HepG2 (cell line): ENCODE measurements around the gene TDRD3. TPM values are rescaled to one million over a fixed set of nuclear protein-coding genes. Genes with fewer than 3 reads are reported as not detected.

Experiments used
- ATAC-seq: fragments of 200-7000 bp; cut with Tn5 transposase; 3 replicates; pipeline ENCODE4 v1.9.1; 2020; ENCODE audit warnings: mild to moderate bottlenecking, moderate library complexity
- BruUV-seq: library from RNA; stranded (reverse); fragments of 400-500 nt; replicated peaks from 2 replicates; lab custom pipeline; 2021; lab: Mats Ljungman, UMichigan
- CTCF ChIA-PET: fragments of 300-600 bp; formaldehyde crosslinking; extraction: SDS; loops from one replicate; lab custom pipeline; 2021; ENCODE audit warnings: low total read pairs, inconsistent platforms, low intra/inter-chr PET ratio; lab: Yijun Ruan, JAX
- POLR2A ChIA-PET: fragments of 350-600 bp; sonication (Branson Sonifier 250); formaldehyde crosslinking; loops from one replicate; lab custom pipeline; 2020; ENCODE audit warnings: antibody characterized with exemption, inconsistent platforms; lab: Yijun Ruan, JAX
- DNase-seq: peaks from one replicate; pipeline ENCODE4 v3.0.0-alpha.2; 2015; ENCODE audit warnings: low spot score
- FAIRE-seq: peaks from 3 replicates; lab custom pipeline; 2011; peaks lifted over from hg19 to GRCh38; lab: Jason Lieb, UNC
- H2AFZ ChIP-seq: one replicate; pipeline ENCODE4 v1.6.1; 2011; ENCODE audit warnings: low read length, inconsistent platforms
- H3K27ac ChIP-seq: fragments of 300-600 bp; 3 replicates; pipeline ENCODE4 v1.8.0; 2011; ENCODE audit warnings: mixed run types, mild to moderate bottlenecking, mixed read lengths, low read length, inconsistent platforms; ENCODE audit not compliant: insufficient read depth; ENCODE audit errors: extremely low read length
- H3K27me3 ChIP-seq, 2 experiments: fragments of 200-600 bp in 1 of 2; 2 replicates in 1 of 2; 3 replicates in 1 of 2; pipeline versions ENCODE4 v1.6.0 to v1.8.0; 2011; ENCODE audit warnings: low read length in 2 of 2, mild to moderate bottlenecking in 2 of 2, moderate library complexity in 2 of 2, inconsistent platforms in 1 of 2; ENCODE audit not compliant: insufficient read depth in 2 of 2, control insufficient read depth in 1 of 2
- H3K36me3 ChIP-seq, 2 experiments: fragments of 200-600 bp in 1 of 2; replicated peaks in 1 of 2; 2 replicates in 1 of 2; 3 replicates in 1 of 2; pipeline versions ENCODE4 v1.5.1 to v1.8.0; 2011; ENCODE audit warnings: low read length in 2 of 2, inconsistent platforms in 1 of 2; ENCODE audit not compliant: insufficient read depth in 2 of 2, control insufficient read depth in 1 of 2
- H3K4me1 ChIP-seq: 2 replicates; pipeline ENCODE4 v1.5.1; 2012; ENCODE audit warnings: low read length, inconsistent platforms; ENCODE audit not compliant: insufficient read depth
- H3K4me2 ChIP-seq: 2 replicates; pipeline ENCODE4 v1.6.0; 2011; ENCODE audit warnings: low read depth, low read length, inconsistent platforms
- H3K4me3 ChIP-seq, 3 experiments: fragments of 200-600 bp in 1 of 3; sonication (generic), shearing (Covaris generic) in 1 of 3; replicated peaks in 1 of 3; 2 replicates each; pipeline ENCODE4 v1.5.1; 2011 to 2016; ENCODE audit warnings: low read length in 3 of 3, inconsistent platforms in 2 of 3, low read depth in 2 of 3, mild to moderate bottlenecking in 2 of 3, control low read depth in 1 of 3, mixed read lengths in 1 of 3; ENCODE audit not compliant: insufficient read depth in 1 of 3
- H3K79me2 ChIP-seq: one replicate; pipeline ENCODE4 v1.6.1; 2011; ENCODE audit warnings: low read length, inconsistent platforms; ENCODE audit not compliant: insufficient read depth
- H3K9ac ChIP-seq: 2 replicates; pipeline ENCODE4 v1.6.0; 2011; ENCODE audit warnings: mild to moderate bottlenecking, low read depth, low read length, inconsistent platforms; ENCODE audit not compliant: insufficient read depth
- H3K9me3 ChIP-seq: 2 replicates; pipeline ENCODE4 v1.5.1; 2012; ENCODE audit warnings: mild to moderate bottlenecking, low read length
- H4K20me1 ChIP-seq: 2 replicates; pipeline ENCODE4 v1.6.0; 2011; ENCODE audit warnings: inconsistent platforms, mild to moderate bottlenecking, low read length, moderate library complexity; ENCODE audit not compliant: insufficient read depth
- FIP1L1 ChIP-seq: fragments of 200-400 bp; formaldehyde crosslinking; IDR thresholded peaks from 2 replicates; pipeline ENCODE4 v1.6.1; 2018; ENCODE audit warnings: low read depth, mild to moderate bottlenecking, low read length, moderate library complexity, borderline replicate concordance; ENCODE audit not compliant: insufficient read depth
- JUN ChIP-seq: sonication (generic); formaldehyde crosslinking; IDR thresholded peaks from 2 replicates; pipeline ENCODE4 v1.4.0; 2020; ENCODE audit warnings: mild to moderate bottlenecking, missing genetic modification reagents
- KAT2B ChIP-seq: fragments of 150-350 bp; IDR thresholded peaks from 2 replicates; pipeline ENCODE4 v1.6.1; 2014; ENCODE audit warnings: low read depth, low read length, borderline replicate concordance
- KAT8 ChIP-seq: IDR thresholded peaks from 2 replicates; pipeline ENCODE4 v1.6.1; 2016; ENCODE audit warnings: missing genetic modification reagents, missing compliant biosample characterization
- MED13 ChIP-seq: sonication (generic); formaldehyde crosslinking; IDR thresholded peaks from 2 replicates; pipeline ENCODE4 v1.5.0; 2020; ENCODE audit warnings: missing genetic modification reagents
- MEF2D ChIP-seq: sonication (generic); formaldehyde crosslinking; IDR thresholded peaks from 2 replicates; pipeline ENCODE4 v1.5.1; 2020; ENCODE audit warnings: mild to moderate bottlenecking, missing genetic modification reagents
- NFE2L2 ChIP-seq: fragments of 150-350 bp; IDR thresholded peaks from 2 replicates; pipeline ENCODE4 v1.6.1; 2014; ENCODE audit warnings: low read length
- PHF5A ChIP-seq: IDR thresholded peaks from one replicate; pipeline ENCODE4 v1.6.1; 2018; ENCODE audit warnings: low read depth, missing genetic modification reagents; ENCODE audit not compliant: unreplicated experiment
- PLRG1 ChIP-seq: fragments of 450-650 bp; conservative IDR thresholded peaks from 2 replicates; pipeline ENCODE4 v1.6.1; 2016
- POLR2AphosphoS2 ChIP-seq: IDR thresholded peaks from 2 replicates; pipeline ENCODE4 v1.6.1; 2011; ENCODE audit warnings: low read depth, low read length, improper control_type of control experiment
- RCOR2 ChIP-seq: IDR thresholded peaks from 2 replicates; pipeline ENCODE4 v1.6.1; 2016; ENCODE audit warnings: missing biosample characterization, missing genetic modification reagents
- THYN1 ChIP-seq: sonication (generic); formaldehyde crosslinking; IDR thresholded peaks from 2 replicates; pipeline ENCODE4 v1.8.1; 2023; ENCODE audit warnings: low read depth, mild to moderate bottlenecking, moderate library complexity, missing genetic modification reagents, borderline replicate concordance
- ZBTB42 ChIP-seq: sonication (generic); formaldehyde crosslinking; IDR thresholded peaks from 2 replicates; pipeline ENCODE4 v1.5.0; 2020; ENCODE audit warnings: mild to moderate bottlenecking, missing genetic modification reagents
- ZNF530 ChIP-seq: sonication (generic); formaldehyde crosslinking; IDR thresholded peaks from 2 replicates; pipeline ENCODE4 v1.5.0; 2020; ENCODE audit warnings: low read depth, mild to moderate bottlenecking, missing genetic modification reagents
- ZNF562 ChIP-seq: sonication (generic); formaldehyde crosslinking; IDR thresholded peaks from 2 replicates; pipeline ENCODE4 v1.8.0; 2022; ENCODE audit warnings: missing genetic modification reagents, borderline replicate concordance
- ZNF598 ChIP-seq: sonication (generic); formaldehyde crosslinking; IDR thresholded peaks from 2 replicates; pipeline ENCODE4 v1.5.1; 2020; ENCODE audit warnings: mild to moderate bottlenecking, missing genetic modification reagents, borderline replicate concordance
- WGBS: methylation state at CpG from one replicate; pipeline ENCODE4 v1.1.6; 2017; ENCODE audit warnings: low lambda C conversion rate; 5-methylcytosine and 5-hydroxymethylcytosine counted together
- in situ Hi-C: cut with HindIII; loops from 2 replicates; pipeline ENCODE4 v1.10.0; 2017; ENCODE audit warnings: low pct_unique_long_range_greater_than_20kb; ENCODE audit not compliant: extremely low pct_ligation_motif_present
- intact Hi-C: fragments of 100-400 bp; cut with micrococcal nuclease; formaldehyde crosslinking; loops from one replicate; pipeline ENCODE4 v1.10.0; 2022; ENCODE audit not compliant: unreplicated experiment
- polyA plus RNA-seq, 8 experiments: library from polyadenylated mRNA; depleted of rRNA in 3 of 8; stranded (reverse) in 7 of 8; unstranded in 1 of 8; fragments of >200 nt; fragmentation: Illumina TruSeq in 4 of 8; extraction: Trizol in 4 of 8; gene quantifications; 2 replicates each; pipeline versions ENCODE4 v1.2.1 to v1.2.3, GENCODE V29; 2011 to 2016; ENCODE audit warnings: low read depth in 4 of 8, missing spikeins in 1 of 8, mixed read lengths in 1 of 8; ENCODE audit not compliant: insufficient read depth in 1 of 8
- total RNA-seq, 5 experiments: library from RNA; depleted of rRNA; stranded (reverse); fragments of >200 nt; fragmentation: Illumina TruSeq; extraction: Trizol; gene quantifications; 2 replicates each; pipeline ENCODE4 v1.2.3, GENCODE V29; 2016; ENCODE audit warnings: low read depth in 1 of 5
- TF ChIP-seq, protein P1 (sequence below): sonication (generic); formaldehyde crosslinking; IDR thresholded peaks from 2 replicates; pipeline ENCODE4 v1.4.0; 2020; ENCODE audit warnings: missing genetic modification reagents, low read depth, mild to moderate bottlenecking, borderline replicate concordance
- TF ChIP-seq, protein P2 (sequence below): IDR thresholded peaks from 2 replicates; pipeline ENCODE4 v1.6.1; 2016; ENCODE audit warnings: low read depth, borderline replicate concordance
- TF ChIP-seq, protein P3 (sequence below): sonication (generic); formaldehyde crosslinking; IDR thresholded peaks from 2 replicates; pipeline ENCODE4 v1.8.0; 2022; ENCODE audit warnings: mild to moderate bottlenecking, missing genetic modification reagents, moderate library complexity

The TDRD3 gene
- total and polyA plus RNA-seq, 2 of the 13 experiments (the other 11 are each of a cell fraction or from before 2014, with no cell fraction given): 4.7 to 11.8 TPM

DNA sequence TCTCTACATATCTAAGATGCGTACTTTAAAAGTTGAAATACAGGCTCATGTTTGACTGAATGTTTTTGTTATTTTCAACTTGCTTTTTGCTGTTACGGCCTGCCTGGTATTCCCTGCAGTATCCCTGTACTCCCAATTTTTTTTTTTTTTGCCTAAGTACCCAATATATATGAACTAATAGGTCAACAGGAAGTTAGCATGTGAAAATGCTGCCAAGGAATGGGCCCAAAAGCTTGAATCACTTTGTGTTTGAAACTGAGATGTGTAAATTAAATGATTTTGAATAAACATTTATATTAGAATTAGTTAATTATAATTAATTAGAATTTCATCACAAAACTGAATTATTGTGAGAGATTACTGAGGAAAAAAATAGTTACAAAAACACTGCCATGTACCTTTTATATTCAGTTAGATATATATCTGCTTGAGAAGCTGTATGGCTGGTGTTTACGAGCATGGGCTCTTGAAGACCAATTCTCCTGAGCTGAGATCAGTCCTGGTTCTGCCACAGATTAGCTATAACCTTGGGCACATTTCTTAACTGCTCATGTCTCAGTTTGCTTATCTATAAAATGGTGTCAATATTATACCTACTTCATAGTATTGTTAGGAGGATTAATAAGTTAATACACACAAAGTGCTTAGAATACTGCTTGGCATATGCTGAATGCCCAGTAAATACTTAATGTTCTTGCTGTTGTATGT, 16.0 kb downstream of the TDRD3 start:
- ChIA-PET POLR2A (no interaction called here), CTCF (no interaction called here)
- Histone ChIP-seq H3K9ac (no peak overlapping the region), H3K27me3 (no peaks in the 10 kb centered on the region), H3K27ac (no peak overlapping the region), H2AFZ (no peak overlapping the region), H3K4me2 (no peak overlapping the region), H3K4me1 (peaks cover 11% of the 10 kb centered on the region), H4K20me1 (no peaks in the 10 kb centered on the region; the same call in 1 of the 2 replicates), H3K36me3 (no peaks in the 10 kb centered on the region), H3K9me3 (no peaks in the 10 kb centered on the region), H3K4me3 (no peak overlapping the region), H3K79me2 (peaks cover 2% of the 10 kb centered on the region)
- in situ Hi-C loops (no loop called here), intact Hi-C loops (no loop called here)
- no peak for TF ChIP-seq MEF2D
- TF ChIP-seq THYN1: no peak
- TF ChIP-seq POLR2AphosphoS2: no peak
- TF ChIP-seq MED13 (CRISPR knock-in tag): no peak
- no peak for TF ChIP-seq RCOR2 (CRISPR knock-in tag)
- no peak for TF ChIP-seq ZNF530 (CRISPR knock-in tag)
- TF ChIP-seq FIP1L1: no peak
- no peak for TF ChIP-seq ZNF562
- no peak for TF ChIP-seq PLRG1
- TF ChIP-seq ZBTB42 (CRISPR knock-in tag): no peak
- no TSS peak for BruUV-seq
- no peak for ATAC-seq
- no peak for DNase-seq
- WGBS: 98% methylated on average over 3 of the region's 3 CpGs
- FAIRE-seq: no peak

DNA sequence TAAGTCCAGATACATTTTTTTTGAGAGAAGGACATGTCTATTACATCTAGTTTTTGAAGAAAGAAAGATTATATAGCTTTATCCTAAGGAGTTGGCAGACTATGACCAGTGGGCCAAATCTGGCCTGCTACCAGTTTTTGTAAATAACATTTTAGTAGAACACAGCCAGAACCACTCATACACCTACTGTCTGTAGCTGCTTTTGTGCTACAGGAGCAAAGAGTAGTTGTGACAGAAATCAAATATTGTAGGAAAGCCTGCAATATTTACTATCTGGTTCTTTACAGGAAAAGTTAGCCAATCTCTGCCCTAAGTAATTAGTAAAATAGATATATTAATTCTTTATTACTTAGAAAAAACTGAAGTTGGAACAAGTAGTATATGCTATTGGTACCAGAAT, 17.2 kb downstream of the TDRD3 start:
- Histone ChIP-seq H3K36me3 (no peaks in the 10 kb centered on the region), H3K27me3 (no peaks in the 10 kb centered on the region), H3K79me2 (peaks cover 2% of the 10 kb centered on the region), H3K4me3 (no peak overlapping the region), H3K4me1 (peaks cover 8% of the 10 kb centered on the region), H2AFZ (no peak overlapping the region), H3K9me3 (no peaks in the 10 kb centered on the region), H3K27ac (no peak overlapping the region), H4K20me1 (no peaks in the 10 kb centered on the region; the same call in 1 of the 2 replicates), H3K9ac (no peak overlapping the region), H3K4me2 (no peak overlapping the region)
- BruUV-seq: no TSS peak
- DNase-seq (no peak), FAIRE-seq (no peak), ATAC-seq (no peak)
- in situ Hi-C loops: no loop called here
- intact Hi-C loops: no loop called here
- POLR2A ChIA-PET: no interaction called here
- CTCF ChIA-PET: no interaction called here
- TF ChIP-seq, protein P1, sequence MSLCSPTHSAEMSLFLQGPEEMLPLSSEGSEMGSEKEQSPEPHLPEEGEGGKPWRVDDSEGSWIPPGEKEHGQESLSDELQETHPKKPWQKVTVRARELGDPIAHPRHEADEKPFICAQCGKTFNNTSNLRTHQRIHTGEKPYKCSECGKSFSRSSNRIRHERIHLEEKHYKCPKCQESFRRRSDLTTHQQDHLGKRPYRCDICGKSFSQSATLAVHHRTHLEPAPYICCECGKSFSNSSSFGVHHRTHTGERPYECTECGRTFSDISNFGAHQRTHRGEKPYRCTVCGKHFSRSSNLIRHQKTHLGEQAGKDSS (CRISPR knock-in tag): no peak
- TF ChIP-seq PHF5A (CRISPR knock-in tag) (no peak), NFE2L2 (no peak), KAT2B (no peak), KAT8 (CRISPR knock-in tag) (no peak), ZNF598 (no peak), JUN (CRISPR knock-in tag) (no peak)
- TF ChIP-seq, protein P2, sequence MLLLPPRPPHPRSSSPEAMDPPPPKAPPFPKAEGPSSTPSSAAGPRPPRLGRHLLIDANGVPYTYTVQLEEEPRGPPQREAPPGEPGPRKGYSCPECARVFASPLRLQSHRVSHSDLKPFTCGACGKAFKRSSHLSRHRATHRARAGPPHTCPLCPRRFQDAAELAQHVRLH (CRISPR knock-in tag): no peak
- TF ChIP-seq, protein P3, sequence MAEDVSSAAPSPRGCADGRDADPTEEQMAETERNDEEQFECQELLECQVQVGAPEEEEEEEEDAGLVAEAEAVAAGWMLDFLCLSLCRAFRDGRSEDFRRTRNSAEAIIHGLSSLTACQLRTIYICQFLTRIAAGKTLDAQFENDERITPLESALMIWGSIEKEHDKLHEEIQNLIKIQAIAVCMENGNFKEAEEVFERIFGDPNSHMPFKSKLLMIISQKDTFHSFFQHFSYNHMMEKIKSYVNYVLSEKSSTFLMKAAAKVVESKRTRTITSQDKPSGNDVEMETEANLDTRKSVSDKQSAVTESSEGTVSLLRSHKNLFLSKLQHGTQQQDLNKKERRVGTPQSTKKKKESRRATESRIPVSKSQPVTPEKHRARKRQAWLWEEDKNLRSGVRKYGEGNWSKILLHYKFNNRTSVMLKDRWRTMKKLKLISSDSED (CRISPR knock-in tag): no peak
